Activated CD4-positive, alpha-beta T cell treated with anti-CD3 and anti-CD28 coated beads for 36 hours (primary cell): ENCODE data around the gene IQGAP1. TPM values are rescaled to one million over a fixed set of nuclear protein-coding genes. Genes with fewer than 3 reads are reported as not detected.

Experiments used
- ATAC-seq: fragments of 200-7000 bp; cut with Tn5 transposase; one replicate; pipeline ENCODE4 v1.10.0; 2021; ENCODE audit warnings: mild to moderate bottlenecking, moderate library complexity
- CTCF ChIA-PET: fragments of 350-600 bp; sonication (Branson Sonifier 250); formaldehyde crosslinking; loops from one replicate; lab custom pipeline; 2021; ENCODE audit warnings: antibody characterized with exemption; lab: Charles Lee
- POLR2A ChIA-PET: fragments of 350-600 bp; sonication (Branson Sonifier 250); formaldehyde crosslinking; loops from one replicate; lab custom pipeline; 2021; ENCODE audit warnings: antibody characterized with exemption, inconsistent platforms; lab: Charles Lee
- DNase-seq: peaks from one replicate; pipeline ENCODE4 v3.0.0-alpha.2; 2020
- H3K27ac Mint-ChIP-seq: one replicate; pipeline ENCODE4 v1.8.0; 2021; ENCODE audit warnings: mixed read lengths
- H3K27me3 Mint-ChIP-seq: one replicate; pipeline ENCODE4 v1.8.0; 2021; ENCODE audit warnings: mixed read lengths
- H3K36me3 Mint-ChIP-seq: one replicate; pipeline ENCODE4 v1.8.0; 2021; ENCODE audit warnings: low read depth, mixed read lengths
- H3K4me1 Mint-ChIP-seq: one replicate; pipeline ENCODE4 v1.8.0; 2021; ENCODE audit warnings: mixed read lengths
- H3K4me3 Mint-ChIP-seq: one replicate; pipeline ENCODE4 v1.8.0; 2021; ENCODE audit warnings: mild to moderate bottlenecking, moderate library complexity, mixed read lengths
- H3K9me3 Mint-ChIP-seq: one replicate; pipeline ENCODE4 v1.8.0; 2021; ENCODE audit warnings: low read depth, mixed read lengths
- intact Hi-C, 2 experiments: fragments of 100-400 bp; cut with DNase I in 1 of 2; cut with micrococcal nuclease in 1 of 2; formaldehyde crosslinking; loops; one replicate each; pipeline versions ENCODE4 v1.14.2 to v1.15.1; 2022 to 2024; cut with DNase I, micrococcal nuclease
- total RNA-seq, 2 experiments: library from RNA; stranded (reverse); gene quantifications; one replicate each; pipeline ENCODE4 v1.2.3, GENCODE V29; 2021

Gene IQGAP1
- total RNA-seq, 2 experiments from 2014 or later, result 181 to 334 TPM

DNA sequence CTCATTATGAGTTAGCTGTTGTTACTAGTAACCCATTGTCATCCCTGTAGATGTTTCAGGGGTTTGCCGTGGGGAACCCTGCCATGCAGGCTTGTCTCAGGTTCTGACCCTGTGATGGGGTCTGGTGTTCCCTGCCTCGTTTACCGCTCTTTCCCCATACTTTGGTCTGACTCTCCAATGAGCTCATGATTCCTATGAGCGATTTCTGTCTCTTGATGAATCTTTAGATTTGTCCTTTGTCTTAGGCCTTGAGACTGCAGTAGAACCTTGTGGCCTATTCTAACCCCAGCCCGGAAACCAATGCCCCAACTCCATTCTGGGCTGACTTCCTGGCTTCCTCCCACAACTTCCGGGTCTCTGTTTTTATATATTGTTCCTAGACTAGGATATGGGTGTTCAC lies 11.3 kb upstream of the IQGAP1 start:
- CTCF ChIA-PET, result interaction anchor here (0.8 to 2.3 kb wide), 5 partner anchors 9 to 57 kb away, joined by 3 to 19 read pairs (median 6); partner anchors contain the start of gene IQGAP1
- Mint-ChIP-seq H3K27me3 (no peaks in the 10 kb centered on the region), H3K4me3 (peak overlapping the region; percentile 16), H3K27ac (peak overlapping the region; percentile 94), H3K4me1 (peaks cover 31% of the 10 kb centered on the region), H3K9me3 (peaks cover 30% of the 10 kb centered on the region), H3K36me3 (peaks cover 32% of the 10 kb centered on the region)
- peak; percentile 88 for ATAC-seq
- intact Hi-C loops, result loop anchor here in 1 of 2 experiments (1.0 kb wide), 1 partner anchor 11 kb away; no protein-coding TSS in a partner anchor
- POLR2A ChIA-PET, result interaction anchor here (1.2 kb wide), 1 partner anchor 11 kb away, joined by 4 read pairs; the partner anchor contains the start of gene IQGAP1
- DNase-seq, result peak; percentile 66

DNA sequence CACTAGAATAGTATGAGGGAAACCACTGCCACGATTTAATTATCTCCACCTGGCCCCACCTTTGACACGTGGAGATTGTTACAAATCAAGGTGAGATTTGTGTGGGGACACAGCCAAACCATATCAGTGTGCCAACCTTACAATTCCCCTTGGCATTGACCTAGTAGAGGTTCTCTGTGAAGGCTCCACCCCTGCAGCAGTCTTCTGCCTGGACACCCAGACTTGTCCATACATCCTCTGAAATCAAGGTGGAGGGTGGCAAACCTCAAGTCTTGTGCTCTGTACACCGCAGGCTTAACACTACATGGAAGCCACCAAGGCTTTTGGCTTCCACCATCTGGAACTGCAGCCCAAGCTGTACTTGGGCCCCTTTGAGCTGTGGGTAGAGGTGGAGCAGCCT lies 8.8 kb upstream of the IQGAP1 start:
- Mint-ChIP-seq H3K4me1 (peaks cover 34% of the 10 kb centered on the region), H3K9me3 (peaks cover 30% of the 10 kb centered on the region), H3K36me3 (peaks cover 32% of the 10 kb centered on the region), H3K4me3 (no peak overlapping the region), H3K27ac (no peak overlapping the region), H3K27me3 (no peaks in the 10 kb centered on the region)
- DNase-seq (no peak), ATAC-seq (no peak)
- ChIA-PET CTCF (interaction anchor here (2.2 kb wide), 1 partner anchor 59 kb away, joined by 12 read pairs; no protein-coding TSS in a partner anchor), POLR2A (no interaction called here)
- intact Hi-C loops, result no loop called here

- DNase-seq (no peak), ATAC-seq (no peak)
- intact Hi-C loops, result no loop called here
- Mint-ChIP-seq H3K27ac (no peak overlapping the region), H3K4me3 (no peak overlapping the region), H3K4me1 (peaks cover 29% of the 10 kb centered on the region), H3K9me3 (peaks cover 25% of the 10 kb centered on the region), H3K36me3 (peaks cover 23% of the 10 kb centered on the region), H3K27me3 (no peaks in the 10 kb centered on the region)
- POLR2A ChIA-PET, result interaction anchor here (0.9 kb wide), 1 partner anchor 14 kb away, joined by 3 read pairs; no protein-coding TSS in a partner anchor
- CTCF ChIA-PET, result interaction anchor here (1.4 kb wide), 1 partner anchor 19 kb away, joined by 4 read pairs; no protein-coding TSS in a partner anchor
These were observed 6.5 kb upstream of the IQGAP1 start for GRCh38 chr15:90381515-90381914.

GRCh38 chr15:90382320-90382719 lies 5.7 kb upstream of the IQGAP1 start:
- CTCF ChIA-PET, result interaction anchor here (1.4 kb wide), 1 partner anchor 20 kb away, joined by 4 read pairs; no protein-coding TSS in a partner anchor
- Mint-ChIP-seq H3K36me3 (peaks cover 15% of the 10 kb centered on the region), H3K27me3 (no peaks in the 10 kb centered on the region), H3K4me3 (no peak overlapping the region), H3K4me1 (peaks cover 23% of the 10 kb centered on the region), H3K27ac (no peak overlapping the region), H3K9me3 (peaks cover 19% of the 10 kb centered on the region)
- intact Hi-C loops, result no loop called here
- no peak for ATAC-seq
- POLR2A ChIA-PET, result interaction anchor here (0.9 kb wide), 1 partner anchor 13 kb away, joined by 3 read pairs; no protein-coding TSS in a partner anchor
- no peak for DNase-seq

DNA sequence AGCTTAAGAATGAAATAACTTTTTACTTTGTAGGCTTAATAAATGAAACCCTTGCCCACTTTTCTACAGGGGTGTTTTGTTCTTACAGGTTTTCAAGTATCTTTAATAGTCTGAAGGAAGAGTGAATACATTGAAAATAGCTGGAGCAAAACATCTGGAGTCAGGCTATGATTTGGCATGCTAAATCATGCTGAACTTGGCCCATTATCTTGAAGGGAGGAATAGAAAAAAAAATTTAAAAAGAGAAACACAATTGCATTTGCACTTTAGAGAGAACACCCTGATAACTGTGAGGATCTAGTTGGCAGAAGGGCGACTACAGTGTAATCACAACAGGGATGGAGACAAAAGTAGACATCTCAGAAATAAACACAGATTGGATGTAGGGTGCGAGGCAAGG lies 1.8 kb upstream of the IQGAP1 start:
- CTCF ChIA-PET, result interaction anchor here (5.2 kb wide), 1 partner anchor 9 kb away, joined by 19 read pairs; no protein-coding TSS in a partner anchor
- Mint-ChIP-seq H3K4me1 (peaks cover 34% of the 10 kb centered on the region), H3K4me3 (no peak overlapping the region), H3K27ac (peak overlapping the region; percentile 61), H3K27me3 (no peaks in the 10 kb centered on the region), H3K9me3 (no peaks in the 10 kb centered on the region), H3K36me3 (peaks cover 19% of the 10 kb centered on the region)
- POLR2A ChIA-PET, result interaction anchor here (0.7 kb wide), 1 partner anchor 1484 kb away, joined by 8 read pairs; no protein-coding TSS in a partner anchor
- DNase-seq, result no peak
- intact Hi-C loops, result loop anchor here in 1 of 2 experiments (5.0 kb wide), 1 partner anchor 34 kb away; the partner anchor contains the start of gene ZNF774
- no peak for ATAC-seq

- peaks cover 50% of the 10 kb centered on the region for H3K4me1 Mint-ChIP-seq
- intact Hi-C loops, result loop anchor here (1.0 to 5.0 kb wide), 10 partner anchors 13 to 547 kb away; partner anchors contain the start of genes ZNF774 (in 2 of the 2), BLM (in 1 of the 2), GDPGP1 (in 1 of the 2) and NGRN (in 1 of the 2)
- DNase-seq (peak; percentile 72), ATAC-seq (peak; percentile 31)
- H3K27me3 Mint-ChIP-seq, result no peaks in the 10 kb centered on the region
- POLR2A ChIA-PET, result interaction anchor here (0.6 to 1.6 kb wide), 10 partner anchors 10 to 542 kb away, joined by 3 to 10 read pairs (median 3); no protein-coding TSS in a partner anchor
- H3K27ac Mint-ChIP-seq, result peak overlapping the region; percentile 90
- H3K9me3 Mint-ChIP-seq, result no peaks in the 10 kb centered on the region
- peaks cover 39% of the 10 kb centered on the region for H3K36me3 Mint-ChIP-seq
- CTCF ChIA-PET, result interaction anchor here (0.7 to 5.2 kb wide), 8 partner anchors 11 to 543 kb away, joined by 3 to 19 read pairs (median 4); no protein-coding TSS in a partner anchor
- peak overlapping the region; percentile 87 for H3K4me3 Mint-ChIP-seq
These were observed 679 bp downstream of the IQGAP1 start for GRCh38 chr15:90388462-90389380.

GRCh38 chr15:90389513-90389912 lies 1.5 kb downstream of the IQGAP1 start:
- H3K9me3 Mint-ChIP-seq, result no peaks in the 10 kb centered on the region
- intact Hi-C loops, result loop anchor here in 1 of 2 experiments (5.0 kb wide), 1 partner anchor 37 kb away; the partner anchor contains the start of gene ZNF774
- DNase-seq (no peak), ATAC-seq (no peak)
- peak overlapping the region; percentile 87 for H3K4me3 Mint-ChIP-seq
- H3K27ac Mint-ChIP-seq, result peak overlapping the region; percentile 90
- ChIA-PET POLR2A (interaction anchor here (0.6 to 0.8 kb wide), 2 partner anchors 30 to 37 kb away, joined by 3 read pairs; no protein-coding TSS in a partner anchor), CTCF (interaction anchor here (1.2 to 5.2 kb wide), 3 partner anchors 12 to 26 kb away, joined by 3 to 19 read pairs (median 7); no protein-coding TSS in a partner anchor)
- H3K36me3 Mint-ChIP-seq, result peaks cover 45% of the 10 kb centered on the region
- peaks cover 55% of the 10 kb centered on the region for H3K4me1 Mint-ChIP-seq
- H3K27me3 Mint-ChIP-seq, result no peaks in the 10 kb centered on the region

DNA sequence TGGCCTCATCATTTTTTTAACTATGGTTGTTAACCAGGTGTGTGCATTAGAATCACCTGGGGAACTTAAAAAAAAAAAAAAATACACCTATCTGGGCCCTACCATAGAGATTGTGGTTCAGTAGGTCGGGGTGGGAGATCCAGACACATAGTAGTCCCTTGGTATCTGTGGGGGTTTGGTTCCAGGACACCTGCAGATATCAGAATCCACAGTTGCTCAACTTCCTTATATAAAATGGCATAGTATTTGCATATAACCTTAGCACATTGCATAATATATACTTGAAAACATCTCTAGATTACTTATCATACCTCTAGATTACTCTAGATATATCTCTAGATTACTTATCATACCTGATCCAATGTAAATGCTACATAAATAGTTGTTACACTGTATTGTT lies 5.0 kb downstream of the IQGAP1 start:
- no peaks in the 10 kb centered on the region for H3K27me3 Mint-ChIP-seq
- H3K27ac Mint-ChIP-seq, result no peak overlapping the region
- intact Hi-C loops, result no loop called here
- DNase-seq (no peak), ATAC-seq (no peak)
- peaks cover 56% of the 10 kb centered on the region for H3K36me3 Mint-ChIP-seq
- H3K4me3 Mint-ChIP-seq, result no peak overlapping the region
- ChIA-PET POLR2A (no interaction called here), CTCF (no interaction called here)
- H3K9me3 Mint-ChIP-seq, result no peaks in the 10 kb centered on the region
- H3K4me1 Mint-ChIP-seq, result peaks cover 64% of the 10 kb centered on the region

DNA sequence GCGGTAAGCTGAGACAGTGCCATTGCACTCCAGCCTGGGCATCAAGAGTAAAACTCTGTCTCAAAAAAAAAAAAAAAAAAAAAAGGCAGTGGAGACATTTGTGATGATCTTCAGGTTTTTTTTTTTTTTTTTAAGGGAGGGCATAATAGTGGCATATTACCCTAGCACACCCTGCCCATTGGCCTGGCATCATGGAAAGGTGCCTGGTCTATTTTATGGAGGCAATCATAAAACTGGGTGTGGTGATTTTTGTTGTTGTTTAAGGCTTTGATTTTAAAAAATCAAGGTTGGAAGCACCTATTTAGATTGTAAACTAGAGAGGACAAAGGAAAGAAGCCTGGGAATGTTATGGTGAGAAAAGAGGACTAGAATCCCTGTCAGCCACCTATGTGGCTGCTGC lies 6.0 kb downstream of the IQGAP1 start:
- H3K4me3 Mint-ChIP-seq, result no peak overlapping the region
- DNase-seq, result no peak
- H3K4me1 Mint-ChIP-seq, result peaks cover 63% of the 10 kb centered on the region
- no peak for ATAC-seq
- no peaks in the 10 kb centered on the region for H3K9me3 Mint-ChIP-seq
- H3K27me3 Mint-ChIP-seq, result no peaks in the 10 kb centered on the region
- H3K27ac Mint-ChIP-seq, result peak overlapping the region; percentile 52
- ChIA-PET CTCF (interaction anchor here (0.6 to 1.0 kb wide), 2 partner anchors 11 to 74 kb away, joined by 3 to 4 read pairs; no protein-coding TSS in a partner anchor), POLR2A (interaction anchor here (1.0 kb wide), 1 partner anchor 26 kb away, joined by 5 read pairs; no protein-coding TSS in a partner anchor)
- H3K36me3 Mint-ChIP-seq, result peaks cover 53% of the 10 kb centered on the region
- intact Hi-C loops, result no loop called here

GRCh38 chr15:90394748-90395442 lies 6.9 kb downstream of the IQGAP1 start:
- H3K27ac Mint-ChIP-seq, result peak overlapping the region; percentile 52
- H3K27me3 Mint-ChIP-seq, result no peaks in the 10 kb centered on the region
- H3K9me3 Mint-ChIP-seq, result no peaks in the 10 kb centered on the region
- intact Hi-C loops, result no loop called here
- peaks cover 49% of the 10 kb centered on the region for H3K36me3 Mint-ChIP-seq
- DNase-seq (no peak), ATAC-seq (no peak)
- ChIA-PET POLR2A (interaction anchor here (0.9 to 1.0 kb wide), 3 partner anchors 13 to 25 kb away, joined by 3 to 5 read pairs (median 4); no protein-coding TSS in a partner anchor), CTCF (interaction anchor here (1.0 kb wide), 1 partner anchor 10 kb away, joined by 3 read pairs; no protein-coding TSS in a partner anchor)
- peaks cover 65% of the 10 kb centered on the region for H3K4me1 Mint-ChIP-seq
- H3K4me3 Mint-ChIP-seq, result no peak overlapping the region
